Liver (tissue), 9 donors: Measurements from ENCODE around the gene HACD2. TPM values are rescaled to one million over a fixed set of nuclear protein-coding genes. Genes with fewer than 3 reads are reported as not detected.

Source experiments
- DNase-seq: peaks from one replicate; pipeline ENCODE4 v3.0.0-alpha.2; 2017; ENCODE audit warnings: low spot score
- H3K27ac ChIP-seq, 2 donors: one replicate each; pipeline ENCODE4 v1.7.0; 2013; ENCODE audit warnings: inconsistent platforms in 2 of 2, low read length in 2 of 2, control low read depth in 1 of 2, low read depth in 1 of 2, mild to moderate bottlenecking in 1 of 2
- H3K27me3 ChIP-seq, 4 donors: one replicate each; pipeline versions ENCODE4 v1.6.1 to v1.7.0; 2013; ENCODE audit warnings: low read length in 3 of 4, inconsistent platforms in 1 of 4, mild to moderate bottlenecking in 1 of 4, moderate library complexity in 1 of 4; ENCODE audit not compliant: control insufficient read depth in 4 of 4, insufficient read depth in 4 of 4
- H3K36me3 ChIP-seq, 4 donors: one replicate each; pipeline versions ENCODE4 v1.6.1 to v1.7.0; 2013; ENCODE audit warnings: low read length in 3 of 4, mild to moderate bottlenecking in 3 of 4, low read depth in 1 of 4, moderate library complexity in 1 of 4; ENCODE audit not compliant: control insufficient read depth in 4 of 4, insufficient read depth in 3 of 4
- H3K4me1 ChIP-seq, 4 donors: one replicate each; pipeline versions ENCODE4 v1.6.1 to v1.7.0; 2013; ENCODE audit warnings: low read length in 3 of 4, mild to moderate bottlenecking in 3 of 4, moderate library complexity in 1 of 4; ENCODE audit not compliant: control insufficient read depth in 4 of 4, insufficient read depth in 4 of 4
- H3K4me3 ChIP-seq, 3 donors: one replicate each; pipeline versions ENCODE4 v1.6.1 to v1.7.0; 2013; ENCODE audit warnings: low read length in 3 of 3, control low read depth in 1 of 3, low read depth in 1 of 3, mild to moderate bottlenecking in 1 of 3
- H3K9ac ChIP-seq, 2 donors: one replicate each; pipeline ENCODE4 v1.7.0; 2013; ENCODE audit warnings: low read length in 2 of 2, mild to moderate bottlenecking in 2 of 2, moderate library complexity in 2 of 2, control low read depth in 1 of 2, low read depth in 1 of 2
- H3K9me3 ChIP-seq, 4 donors: one replicate each; pipeline versions ENCODE4 v1.6.1 to v1.7.0; 2013; ENCODE audit warnings: low read length in 3 of 4; ENCODE audit not compliant: control insufficient read depth in 4 of 4
- EGR1 ChIP-seq, 2 donors: IDR thresholded peaks; 2 replicates each; pipeline ENCODE4 v1.6.1; 2016 to 2018; ENCODE audit warnings: antibody characterized with exemption in 2 of 2, low read depth in 2 of 2
- FOXA1 ChIP-seq: IDR thresholded peaks from 2 replicates; pipeline ENCODE4 v1.6.1; 2016; ENCODE audit warnings: antibody characterized with exemption
- FOXA2 ChIP-seq: IDR thresholded peaks from 2 replicates; pipeline ENCODE4 v1.6.1; 2016; ENCODE audit warnings: antibody characterized with exemption
- GABPA ChIP-seq, 2 donors: IDR thresholded peaks in 1 of 2; conservative IDR thresholded peaks in 1 of 2; 2 replicates each; pipeline ENCODE4 v1.6.1; 2016; ENCODE audit warnings: antibody characterized with exemption in 2 of 2, mild to moderate bottlenecking in 1 of 2, moderate library complexity in 1 of 2
- HNF4A ChIP-seq, 2 donors: conservative IDR thresholded peaks; 2 replicates each; pipeline ENCODE4 v1.6.1; 2016; ENCODE audit warnings: antibody characterized with exemption in 2 of 2, mild to moderate bottlenecking in 2 of 2
- HNF4G ChIP-seq: IDR thresholded peaks from 2 replicates; pipeline ENCODE4 v1.6.1; 2016; ENCODE audit warnings: antibody characterized with exemption
- MAX ChIP-seq: IDR thresholded peaks from 2 replicates; pipeline ENCODE4 v1.6.1; 2016; ENCODE audit warnings: antibody characterized with exemption
- RAD21 ChIP-seq, 2 donors: IDR thresholded peaks; 2 replicates each; pipeline ENCODE4 v1.6.1; 2016; ENCODE audit warnings: antibody characterized with exemption in 2 of 2, mild to moderate bottlenecking in 2 of 2
- RXRA ChIP-seq, 2 donors: IDR thresholded peaks; 2 replicates each; pipeline ENCODE4 v1.6.1; 2017 to 2018; ENCODE audit warnings: antibody characterized with exemption in 2 of 2, mild to moderate bottlenecking in 1 of 2
- SP1 ChIP-seq: IDR thresholded peaks from 2 replicates; pipeline ENCODE4 v1.6.1; 2018; ENCODE audit warnings: antibody characterized with exemption, mild to moderate bottlenecking
- TAF1 ChIP-seq: conservative IDR thresholded peaks from 2 replicates; pipeline ENCODE4 v1.6.1; 2016; ENCODE audit warnings: antibody characterized with exemption, mild to moderate bottlenecking
- YY1 ChIP-seq: IDR thresholded peaks from 2 replicates; pipeline ENCODE4 v1.6.1; 2016; ENCODE audit warnings: antibody characterized with exemption, mild to moderate bottlenecking
- whole genome bisulfite sequencing: extraction: QIAGEN DNeasy Blood & Tissue Kit; methylation state at CpG from one replicate; pipeline ENCODE4 v1.1.7; 2013; 5-methylcytosine and 5-hydroxymethylcytosine counted together
- polyA plus RNA-seq, 2 donors: library from polyadenylated mRNA; stranded (reverse) in 1 of 2; unstranded in 1 of 2; fragments of 200-250 nt in 1 of 2; fragments of >200 nt in 1 of 2; fragmentation: Nextera tagmentation in 1 of 2; extraction: Ambion mirVana in 1 of 2; gene quantifications; one replicate each; pipeline versions ENCODE4 v1.2.1 to v1.2.3, GENCODE V29; 2013 to 2015
- total RNA-seq, 2 donors: library from RNA; depleted of rRNA; stranded (reverse); fragments of >200 nt; gene quantifications; one replicate each; pipeline ENCODE4 v1.2.3, GENCODE V29; 2014
- TF ChIP-seq, protein P1 (sequence below): IDR thresholded peaks from 2 replicates; pipeline ENCODE4 v1.6.1; 2016; ENCODE audit warnings: antibody characterized with exemption, mild to moderate bottlenecking
- TF ChIP-seq, protein P2 (sequence below): IDR thresholded peaks from 2 replicates; pipeline ENCODE4 v1.6.1; 2016; ENCODE audit warnings: antibody characterized with exemption
- TF ChIP-seq, protein P3 (sequence below): IDR thresholded peaks from 2 replicates; pipeline ENCODE4 v1.6.1; 2016; ENCODE audit warnings: antibody characterized with exemption
- TF ChIP-seq, protein P4 (sequence below): fragments of 150-350 bp; IDR thresholded peaks from 2 replicates; pipeline ENCODE4 v1.5.1; 2017; ENCODE audit warnings: improper control_type of control experiment, low read depth, low read length; ENCODE audit not compliant: missing input control
- donor health status: healthy.
- donor health status: healthy.
- donor health status: healthy.
- donor health status: healthy.
- donor health status: healthy.

HACD2 gene
- total and polyA plus RNA-seq, 4 donors, result 14.8 to 45.2 (median 25.2) TPM

DNA sequence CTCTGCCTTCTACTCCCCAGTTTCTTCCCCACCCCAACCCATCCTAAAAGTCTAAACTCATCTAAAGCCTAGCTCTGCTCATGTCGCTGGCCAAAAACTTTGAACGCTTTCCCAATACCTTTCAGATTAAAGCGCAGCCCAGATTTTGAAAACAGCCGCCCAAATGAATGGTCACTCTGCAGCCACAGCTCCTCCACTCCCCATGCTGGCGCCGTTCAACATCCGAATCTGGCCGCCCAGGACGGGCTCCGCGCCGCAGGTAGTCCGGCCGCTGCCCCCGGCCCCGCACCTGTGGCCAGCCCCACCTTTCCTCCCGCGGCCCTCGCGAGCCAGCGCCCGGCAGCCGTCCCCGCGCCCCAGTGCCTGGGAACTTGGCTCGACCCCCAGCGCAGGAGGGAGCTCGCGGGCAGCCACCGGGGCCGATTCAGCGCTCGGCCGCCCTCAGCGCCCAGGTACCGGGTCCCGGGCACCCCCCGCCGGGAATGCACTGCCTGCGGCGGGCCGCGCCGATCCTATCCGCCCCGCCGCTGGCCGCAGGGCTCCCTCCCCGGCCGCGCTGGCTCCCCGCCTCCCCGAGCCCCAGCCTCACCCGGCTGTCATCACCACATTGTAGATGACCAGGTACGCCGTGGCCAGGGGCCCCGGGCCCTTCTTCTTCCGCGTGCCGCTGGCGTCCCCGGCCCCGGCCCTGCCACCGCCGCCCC lies 417 bp downstream of the HACD2 start:
- peak; percentile 66 for DNase-seq
- Histone ChIP-seq H3K4me1 (peaks cover 4 to 33% (median 30%) of the 10 kb centered on the region in 4 donors), H3K4me3 (peak overlapping the region; percentile 75 to 92 (median 85)), H3K9ac (peak overlapping the region; percentile 21 to 70), H3K27ac (peak overlapping the region; percentile 91 to 98), H3K36me3 (peaks cover 5 to 11% (median 8%) of the 10 kb centered on the region in 4 donors), H3K27me3 (no peaks in the 10 kb centered on the region), H3K9me3 (no peaks in the 10 kb centered on the region)
- TF ChIP-seq SP1, result no peak
- no peak for TF ChIP-seq RXRA (IDR thresholded peaks at IDR 0.05)
- no peak for TF ChIP-seq RAD21 (IDR thresholded peaks at IDR 0.05)
- TF ChIP-seq, protein P1, sequence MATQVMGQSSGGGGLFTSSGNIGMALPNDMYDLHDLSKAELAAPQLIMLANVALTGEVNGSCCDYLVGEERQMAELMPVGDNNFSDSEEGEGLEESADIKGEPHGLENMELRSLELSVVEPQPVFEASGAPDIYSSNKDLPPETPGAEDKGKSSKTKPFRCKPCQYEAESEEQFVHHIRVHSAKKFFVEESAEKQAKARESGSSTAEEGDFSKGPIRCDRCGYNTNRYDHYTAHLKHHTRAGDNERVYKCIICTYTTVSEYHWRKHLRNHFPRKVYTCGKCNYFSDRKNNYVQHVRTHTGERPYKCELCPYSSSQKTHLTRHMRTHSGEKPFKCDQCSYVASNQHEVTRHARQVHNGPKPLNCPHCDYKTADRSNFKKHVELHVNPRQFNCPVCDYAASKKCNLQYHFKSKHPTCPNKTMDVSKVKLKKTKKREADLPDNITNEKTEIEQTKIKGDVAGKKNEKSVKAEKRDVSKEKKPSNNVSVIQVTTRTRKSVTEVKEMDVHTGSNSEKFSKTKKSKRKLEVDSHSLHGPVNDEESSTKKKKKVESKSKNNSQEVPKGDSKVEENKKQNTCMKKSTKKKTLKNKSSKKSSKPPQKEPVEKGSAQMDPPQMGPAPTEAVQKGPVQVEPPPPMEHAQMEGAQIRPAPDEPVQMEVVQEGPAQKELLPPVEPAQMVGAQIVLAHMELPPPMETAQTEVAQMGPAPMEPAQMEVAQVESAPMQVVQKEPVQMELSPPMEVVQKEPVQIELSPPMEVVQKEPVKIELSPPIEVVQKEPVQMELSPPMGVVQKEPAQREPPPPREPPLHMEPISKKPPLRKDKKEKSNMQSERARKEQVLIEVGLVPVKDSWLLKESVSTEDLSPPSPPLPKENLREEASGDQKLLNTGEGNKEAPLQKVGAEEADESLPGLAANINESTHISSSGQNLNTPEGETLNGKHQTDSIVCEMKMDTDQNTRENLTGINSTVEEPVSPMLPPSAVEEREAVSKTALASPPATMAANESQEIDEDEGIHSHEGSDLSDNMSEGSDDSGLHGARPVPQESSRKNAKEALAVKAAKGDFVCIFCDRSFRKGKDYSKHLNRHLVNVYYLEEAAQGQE, result no peak
- no peak for TF ChIP-seq YY1
- no peak for TF ChIP-seq GABPA (IDR thresholded peaks at IDR 0.05 in 1 of 2, conservative IDR thresholded peaks at IDR 0.05 in 1 of 2)
- TF ChIP-seq, protein P2, sequence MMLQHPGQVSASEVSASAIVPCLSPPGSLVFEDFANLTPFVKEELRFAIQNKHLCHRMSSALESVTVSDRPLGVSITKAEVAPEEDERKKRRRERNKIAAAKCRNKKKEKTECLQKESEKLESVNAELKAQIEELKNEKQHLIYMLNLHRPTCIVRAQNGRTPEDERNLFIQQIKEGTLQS, result no peak
- no peak for TF ChIP-seq TAF1
- no peak for TF ChIP-seq FOXA2
- no peak for TF ChIP-seq FOXA1
- TF ChIP-seq, protein P3, sequence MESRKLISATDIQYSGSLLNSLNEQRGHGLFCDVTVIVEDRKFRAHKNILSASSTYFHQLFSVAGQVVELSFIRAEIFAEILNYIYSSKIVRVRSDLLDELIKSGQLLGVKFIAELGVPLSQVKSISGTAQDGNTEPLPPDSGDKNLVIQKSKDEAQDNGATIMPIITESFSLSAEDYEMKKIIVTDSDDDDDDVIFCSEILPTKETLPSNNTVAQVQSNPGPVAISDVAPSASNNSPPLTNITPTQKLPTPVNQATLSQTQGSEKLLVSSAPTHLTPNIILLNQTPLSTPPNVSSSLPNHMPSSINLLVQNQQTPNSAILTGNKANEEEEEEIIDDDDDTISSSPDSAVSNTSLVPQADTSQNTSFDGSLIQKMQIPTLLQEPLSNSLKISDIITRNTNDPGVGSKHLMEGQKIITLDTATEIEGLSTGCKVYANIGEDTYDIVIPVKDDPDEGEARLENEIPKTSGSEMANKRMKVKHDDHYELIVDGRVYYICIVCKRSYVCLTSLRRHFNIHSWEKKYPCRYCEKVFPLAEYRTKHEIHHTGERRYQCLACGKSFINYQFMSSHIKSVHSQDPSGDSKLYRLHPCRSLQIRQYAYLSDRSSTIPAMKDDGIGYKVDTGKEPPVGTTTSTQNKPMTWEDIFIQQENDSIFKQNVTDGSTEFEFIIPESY, result no peak
- TF ChIP-seq, protein P4, sequence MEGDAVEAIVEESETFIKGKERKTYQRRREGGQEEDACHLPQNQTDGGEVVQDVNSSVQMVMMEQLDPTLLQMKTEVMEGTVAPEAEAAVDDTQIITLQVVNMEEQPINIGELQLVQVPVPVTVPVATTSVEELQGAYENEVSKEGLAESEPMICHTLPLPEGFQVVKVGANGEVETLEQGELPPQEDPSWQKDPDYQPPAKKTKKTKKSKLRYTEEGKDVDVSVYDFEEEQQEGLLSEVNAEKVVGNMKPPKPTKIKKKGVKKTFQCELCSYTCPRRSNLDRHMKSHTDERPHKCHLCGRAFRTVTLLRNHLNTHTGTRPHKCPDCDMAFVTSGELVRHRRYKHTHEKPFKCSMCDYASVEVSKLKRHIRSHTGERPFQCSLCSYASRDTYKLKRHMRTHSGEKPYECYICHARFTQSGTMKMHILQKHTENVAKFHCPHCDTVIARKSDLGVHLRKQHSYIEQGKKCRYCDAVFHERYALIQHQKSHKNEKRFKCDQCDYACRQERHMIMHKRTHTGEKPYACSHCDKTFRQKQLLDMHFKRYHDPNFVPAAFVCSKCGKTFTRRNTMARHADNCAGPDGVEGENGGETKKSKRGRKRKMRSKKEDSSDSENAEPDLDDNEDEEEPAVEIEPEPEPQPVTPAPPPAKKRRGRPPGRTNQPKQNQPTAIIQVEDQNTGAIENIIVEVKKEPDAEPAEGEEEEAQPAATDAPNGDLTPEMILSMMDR, result no peak
- no peak for TF ChIP-seq HNF4G
- TF ChIP-seq MAX, result no peak
- no peak for TF ChIP-seq HNF4A (conservative IDR thresholded peaks at IDR 0.05)
- TF ChIP-seq EGR1 (IDR thresholded peaks at IDR 0.05; ENCODE audit: low read depth in 2 of 2), result no peak
- WGBS, result under 1% methylated on average over 65 of the region's 65 CpGs
